T-helper 2 cell (primary cell): ENCODE data around the gene CUEDC1.
A peak's percentile ranks its signal among the peaks of the same experiment; 100 is the strongest.

ENCODE experiments used
- DNase-seq, 5 experiments: peaks; one replicate each; pipeline versions ENCODE4 v3.0.0 to v3.0.0-alpha.2; 2012 to 2022
- total RNA-seq, 2 donors: gene quantifications; one replicate each; lab custom pipeline; 2026; lab: John Stamatoyannopoulos, UW

The CUEDC1 gene
- 0 to 0.81 reads per million in 2 donors for total RNA-seq

GRCh38 chr17:57955183-57955931 is at the start of gene CUEDC1:
Gene CUEDC1 (minus strand): TSS chr17:57955412. CDS start chr17:57885564, 69,848 bp downstream.
- peak; percentile 27 to 60 (median 53) for DNase-seq

- no peak for DNase-seq
These were observed 48.8 kb upstream of the CUEDC1 start for GRCh38 chr17:58004060-58004459.

- no peak for DNase-seq
These were observed 47.8 kb upstream of the CUEDC1 start for GRCh38 chr17:58002973-58003372.

- no peak for DNase-seq
These were observed 47.1 kb upstream of the CUEDC1 start for GRCh38 chr17:58002154-58002948.

GRCh38 chr17:58001461-58002124 is 46.4 kb upstream of the CUEDC1 start:
- DNase-seq, result no peak

GRCh38 chr17:57999496-58000017 is 44.3 kb upstream of the CUEDC1 start:
- peak in 2 of 5 experiments; percentile 50 to 72 for DNase-seq

GRCh38 chr17:57999010-57999495 is 43.8 kb upstream of the CUEDC1 start:
- no peak for DNase-seq

- no peak for DNase-seq
These were observed 42.0 kb upstream of the CUEDC1 start for GRCh38 chr17:57997085-57997809.

- DNase-seq, result peak in 4 of 5 experiments; percentile 20 to 79 (median 40)
These were observed 40.1 kb upstream of the CUEDC1 start for GRCh38 chr17:57995076-57995956.

- DNase-seq, result no peak
These were observed 39.2 kb upstream of the CUEDC1 start for GRCh38 chr17:57994436-57994835.

- no peak for DNase-seq
These were observed 38.5 kb upstream of the CUEDC1 start for GRCh38 chr17:57993471-57994365.

GRCh38 chr17:57991537-57991936 is 36.3 kb upstream of the CUEDC1 start:
- DNase-seq, result no peak

- no peak for DNase-seq
These were observed 34.8 kb upstream of the CUEDC1 start for GRCh38 chr17:57990037-57990436.

GRCh38 chr17:57988301-57989250 is 33.4 kb upstream of the CUEDC1 start:
- DNase-seq, result peak; percentile 48 to 87 (median 66)

- DNase-seq, result peak in 4 of 5 experiments; percentile 69 to 89 (median 73)
These were observed 32.5 kb upstream of the CUEDC1 start, which contains the start of gene VEZF1 for GRCh38 chr17:57987581-57988300. Gene VEZF1 (minus strand): TSS chr17:57988254. CDS start chr17:57988111, 143 bp downstream.

- peak in 4 of 5 experiments; percentile 10 to 33 (median 23) for DNase-seq
These were observed 31.8 kb upstream of the CUEDC1 start for GRCh38 chr17:57986841-57987580.

GRCh38 chr17:57985675-57985974 is 30.4 kb upstream of the CUEDC1 start:
- DNase-seq, result no peak
